NCI-H1436 treated with DMSO at 0.1 percent for 48 hours (cell line): ENCODE data around the gene SMAD9.

ENCODE experiments used
- DNase-seq: peaks from one replicate; lab custom pipeline; 2025; lab: John Stamatoyannopoulos, UW

Gene SMAD9

GRCh38 chr13:36862722-36863121 is 57.3 kb downstream of the SMAD9 start:
- no peak for DNase-seq

- no peak for DNase-seq
Observed at GRCh38 chr13:36862002-36862685, 57.9 kb downstream of the SMAD9 start.

GRCh38 chr13:36859259-36859658 is 60.8 kb downstream of the SMAD9 start:
- no peak for DNase-seq

GRCh38 chr13:36858290-36858689 is 61.7 kb downstream of the SMAD9 start:
- no peak for DNase-seq

- no peak for DNase-seq
Observed at GRCh38 chr13:36857253-36857652, 62.8 kb downstream of the SMAD9 start.

GRCh38 chr13:36850790-36851438 is 69.1 kb downstream of the SMAD9 start:
- no peak for DNase-seq

- DNase-seq: no peak
Observed at GRCh38 chr13:36848199-36848982, 71.6 kb downstream of the SMAD9 start.

GRCh38 chr13:36847606-36848005 is 72.4 kb downstream of the SMAD9 start:
- no peak for DNase-seq

GRCh38 chr13:36841391-36841790 is 78.6 kb downstream of the SMAD9 start:
- no peak for DNase-seq

GRCh38 chr13:36840718-36841250 is 79.3 kb downstream of the SMAD9 start:
- DNase-seq: no peak

GRCh38 chr13:36839981-36840380 is 80.1 kb downstream of the SMAD9 start:
- no peak for DNase-seq

GRCh38 chr13:36839281-36839680 is 80.8 kb downstream of the SMAD9 start:
- no peak for DNase-seq

GRCh38 chr13:36837354-36838092 is 82.5 kb downstream of the SMAD9 start:
- DNase-seq: no peak

GRCh38 chr13:36834299-36834698 is 85.7 kb downstream of the SMAD9 start:
- no peak for DNase-seq

GRCh38 chr13:36831291-36831690 is 88.7 kb downstream of the SMAD9 start:
- DNase-seq: no peak

GRCh38 chr13:36829753-36830152 is 90.3 kb downstream of the SMAD9 start:
- DNase-seq: no peak

- no peak for DNase-seq
Observed at GRCh38 chr13:36822785-36823184, 97.3 kb downstream of the SMAD9 start.

GRCh38 chr13:36820222-36820621 is 99.8 kb downstream of the SMAD9 start:
- DNase-seq: no peak

GRCh38 chr13:36819739-36820090 is 100.3 kb downstream of the SMAD9 start:
- DNase-seq: no peak

- DNase-seq: no peak
Observed at GRCh38 chr13:36818804-36819738, 101.0 kb downstream of the SMAD9 start, which contains the start of gene RFXAP. Gene RFXAP (plus strand): TSS chr13:36819222. CDS start chr13:36819358, 136 bp downstream.
